ENCODE measurements around the gene TYMP.

DNA sequence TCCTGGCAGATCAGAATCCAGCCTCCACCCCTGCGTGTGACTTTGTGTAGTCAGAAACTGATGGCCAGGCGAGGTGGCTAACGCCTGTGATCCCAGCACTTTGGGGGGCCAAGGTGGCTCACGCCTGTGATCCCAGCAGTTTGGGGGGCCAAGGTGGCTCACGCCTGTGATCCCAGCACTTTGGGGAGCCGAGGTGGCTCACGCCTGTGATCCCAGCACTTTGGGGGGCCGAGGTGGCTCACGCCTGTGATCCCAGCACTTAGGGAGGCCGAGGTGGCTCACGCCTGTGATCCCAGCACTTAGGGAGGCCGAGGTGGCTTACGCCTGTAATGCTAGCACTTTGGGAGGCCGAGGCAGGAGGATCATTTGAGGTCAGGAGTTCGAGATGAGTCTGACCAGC is 16.6 kb downstream of the TYMP start:
- TF ChIP-seq, protein P1, sequence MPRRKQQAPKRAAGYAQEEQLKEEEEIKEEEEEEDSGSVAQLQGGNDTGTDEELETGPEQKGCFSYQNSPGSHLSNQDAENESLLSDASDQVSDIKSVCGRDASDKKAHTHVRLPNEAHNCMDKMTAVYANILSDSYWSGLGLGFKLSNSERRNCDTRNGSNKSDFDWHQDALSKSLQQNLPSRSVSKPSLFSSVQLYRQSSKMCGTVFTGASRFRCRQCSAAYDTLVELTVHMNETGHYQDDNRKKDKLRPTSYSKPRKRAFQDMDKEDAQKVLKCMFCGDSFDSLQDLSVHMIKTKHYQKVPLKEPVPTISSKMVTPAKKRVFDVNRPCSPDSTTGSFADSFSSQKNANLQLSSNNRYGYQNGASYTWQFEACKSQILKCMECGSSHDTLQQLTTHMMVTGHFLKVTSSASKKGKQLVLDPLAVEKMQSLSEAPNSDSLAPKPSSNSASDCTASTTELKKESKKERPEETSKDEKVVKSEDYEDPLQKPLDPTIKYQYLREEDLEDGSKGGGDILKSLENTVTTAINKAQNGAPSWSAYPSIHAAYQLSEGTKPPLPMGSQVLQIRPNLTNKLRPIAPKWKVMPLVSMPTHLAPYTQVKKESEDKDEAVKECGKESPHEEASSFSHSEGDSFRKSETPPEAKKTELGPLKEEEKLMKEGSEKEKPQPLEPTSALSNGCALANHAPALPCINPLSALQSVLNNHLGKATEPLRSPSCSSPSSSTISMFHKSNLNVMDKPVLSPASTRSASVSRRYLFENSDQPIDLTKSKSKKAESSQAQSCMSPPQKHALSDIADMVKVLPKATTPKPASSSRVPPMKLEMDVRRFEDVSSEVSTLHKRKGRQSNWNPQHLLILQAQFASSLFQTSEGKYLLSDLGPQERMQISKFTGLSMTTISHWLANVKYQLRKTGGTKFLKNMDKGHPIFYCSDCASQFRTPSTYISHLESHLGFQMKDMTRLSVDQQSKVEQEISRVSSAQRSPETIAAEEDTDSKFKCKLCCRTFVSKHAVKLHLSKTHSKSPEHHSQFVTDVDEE (CRISPR knock-in tag; IDR thresholded peaks at IDR 0.05) = no peak
- TF ChIP-seq CSDC2 (CRISPR knock-in tag; IDR thresholded peaks at IDR 0.05) = no peak
- TF ChIP-seq, protein P2, sequence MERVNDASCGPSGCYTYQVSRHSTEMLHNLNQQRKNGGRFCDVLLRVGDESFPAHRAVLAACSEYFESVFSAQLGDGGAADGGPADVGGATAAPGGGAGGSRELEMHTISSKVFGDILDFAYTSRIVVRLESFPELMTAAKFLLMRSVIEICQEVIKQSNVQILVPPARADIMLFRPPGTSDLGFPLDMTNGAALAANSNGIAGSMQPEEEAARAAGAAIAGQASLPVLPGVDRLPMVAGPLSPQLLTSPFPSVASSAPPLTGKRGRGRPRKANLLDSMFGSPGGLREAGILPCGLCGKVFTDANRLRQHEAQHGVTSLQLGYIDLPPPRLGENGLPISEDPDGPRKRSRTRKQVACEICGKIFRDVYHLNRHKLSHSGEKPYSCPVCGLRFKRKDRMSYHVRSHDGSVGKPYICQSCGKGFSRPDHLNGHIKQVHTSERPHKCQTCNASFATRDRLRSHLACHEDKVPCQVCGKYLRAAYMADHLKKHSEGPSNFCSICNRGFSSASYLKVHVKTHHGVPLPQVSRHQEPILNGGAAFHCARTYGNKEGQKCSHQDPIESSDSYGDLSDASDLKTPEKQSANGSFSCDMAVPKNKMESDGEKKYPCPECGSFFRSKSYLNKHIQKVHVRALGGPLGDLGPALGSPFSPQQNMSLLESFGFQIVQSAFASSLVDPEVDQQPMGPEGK (CRISPR knock-in tag; IDR thresholded peaks at IDR 0.05; ENCODE audit: borderline replicate concordance) = no peak
- TF ChIP-seq ZC3H10 (CRISPR knock-in tag; IDR thresholded peaks at IDR 0.05) = no peak
- no peak for TF ChIP-seq ZNF565 (CRISPR knock-in tag; conservative IDR thresholded peaks at IDR 0.05; ENCODE audit: low read depth)
- no peak for TF ChIP-seq GLIS3 (CRISPR knock-in tag; IDR thresholded peaks at IDR 0.05)
- TF ChIP-seq, protein P3, sequence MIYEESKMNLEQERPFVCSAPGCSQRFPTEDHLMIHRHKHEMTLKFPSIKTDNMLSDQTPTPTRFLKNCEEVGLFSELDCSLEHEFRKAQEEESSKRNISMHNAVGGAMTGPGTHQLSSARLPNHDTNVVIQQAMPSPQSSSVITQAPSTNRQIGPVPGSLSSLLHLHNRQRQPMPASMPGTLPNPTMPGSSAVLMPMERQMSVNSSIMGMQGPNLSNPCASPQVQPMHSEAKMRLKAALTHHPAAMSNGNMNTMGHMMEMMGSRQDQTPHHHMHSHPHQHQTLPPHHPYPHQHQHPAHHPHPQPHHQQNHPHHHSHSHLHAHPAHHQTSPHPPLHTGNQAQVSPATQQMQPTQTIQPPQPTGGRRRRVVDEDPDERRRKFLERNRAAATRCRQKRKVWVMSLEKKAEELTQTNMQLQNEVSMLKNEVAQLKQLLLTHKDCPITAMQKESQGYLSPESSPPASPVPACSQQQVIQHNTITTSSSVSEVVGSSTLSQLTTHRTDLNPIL (CRISPR knock-in tag; IDR thresholded peaks at IDR 0.05; ENCODE audit: low read depth) = no peak
- no peak for TF ChIP-seq ZFP30 (CRISPR knock-in tag; IDR thresholded peaks at IDR 0.05)
